Measurements from ENCODE around the gene APOBEC2.

DNA sequence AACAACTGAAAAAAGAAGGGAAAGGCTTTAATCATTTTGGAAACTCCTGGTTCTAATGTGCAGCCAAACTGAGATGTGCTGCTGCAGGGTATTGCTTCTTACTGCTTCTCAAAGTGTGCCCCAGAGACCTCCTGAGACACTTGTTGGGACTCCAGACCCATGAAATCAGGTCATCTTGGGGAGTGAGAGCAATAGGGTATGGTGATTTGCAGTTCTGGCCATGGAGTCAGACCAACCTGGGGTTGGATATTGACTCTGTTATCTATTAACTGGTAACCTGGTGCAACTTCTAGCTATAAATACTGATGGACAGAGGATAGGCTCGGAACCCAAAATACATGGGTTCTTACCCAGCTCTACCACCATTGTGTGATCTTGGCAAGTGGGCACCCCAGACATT is 6.9 kb upstream of the APOBEC2 start:
- TF ChIP-seq POLR2A (IDR thresholded peaks at IDR 0.05; ENCODE audit: low read length) (no peak), GATA1 (IDR thresholded peaks at IDR 0.05; ENCODE audit: low read depth, low read length) (no peak)
